HepG2 (cell line): ENCODE measurements around the gene TM9SF2. TPM values are rescaled to one million over a fixed set of nuclear protein-coding genes. Genes with fewer than 3 reads are reported as not detected.

ENCODE experiments used
- CHD4 ChIP-seq: fragments of 200-600 bp; sonication (generic); IDR thresholded peaks from 2 replicates; pipeline ENCODE4 v1.7.0; 2017; ENCODE audit warnings: mild to moderate bottlenecking, low read length, borderline replicate concordance
- GFI1 ChIP-seq: sonication (generic); formaldehyde crosslinking; IDR thresholded peaks from 2 replicates; pipeline ENCODE4 v1.5.0; 2020; ENCODE audit warnings: missing genetic modification reagents, mild to moderate bottlenecking, borderline replicate concordance
- HMGXB3 ChIP-seq: sonication (generic); formaldehyde crosslinking; IDR thresholded peaks from 2 replicates; pipeline ENCODE4 v1.4.0; 2020; ENCODE audit warnings: missing genetic modification reagents, borderline replicate concordance
- KDM2A ChIP-seq: sonication (generic); formaldehyde crosslinking; IDR thresholded peaks from 2 replicates; pipeline ENCODE4 v1.4.0; 2020; ENCODE audit warnings: low read depth, missing genetic modification reagents, borderline replicate concordance
- SP5 ChIP-seq: IDR thresholded peaks from 2 replicates; pipeline ENCODE4 v1.6.1; 2016; ENCODE audit warnings: low read depth, borderline replicate concordance
- TRAFD1 ChIP-seq: sonication (generic); formaldehyde crosslinking; IDR thresholded peaks from 2 replicates; pipeline ENCODE4 v1.5.1; 2020; ENCODE audit warnings: missing genetic modification reagents, mild to moderate bottlenecking, borderline replicate concordance
- ZBED4 ChIP-seq: sonication (generic); formaldehyde crosslinking; IDR thresholded peaks from 2 replicates; pipeline ENCODE4 v1.4.0; 2020; ENCODE audit warnings: missing genetic modification reagents, borderline replicate concordance
- ZGPAT ChIP-seq: IDR thresholded peaks from 2 replicates; pipeline ENCODE4 v1.6.1; 2016; ENCODE audit warnings: mild to moderate bottlenecking
- ZNF329 ChIP-seq: sonication (generic); formaldehyde crosslinking; IDR thresholded peaks from 2 replicates; pipeline ENCODE4 v1.9.0; 2021; ENCODE audit warnings: low read depth, mild to moderate bottlenecking, missing genetic modification reagents
- ZNF670 ChIP-seq: sonication (generic); formaldehyde crosslinking; IDR thresholded peaks from 2 replicates; pipeline ENCODE4 v1.8.0; 2022; ENCODE audit warnings: mild to moderate bottlenecking, missing genetic modification reagents, borderline replicate concordance
- ZNF704 ChIP-seq: sonication (generic); formaldehyde crosslinking; IDR thresholded peaks from 2 replicates; pipeline ENCODE4 v1.8.1; 2023; ENCODE audit warnings: mild to moderate bottlenecking, inconsistent platforms, moderate library complexity, missing genetic modification reagents, borderline replicate concordance
- ZNF749 ChIP-seq: sonication (generic); formaldehyde crosslinking; IDR thresholded peaks from 2 replicates; pipeline ENCODE4 v1.8.0; 2022; ENCODE audit warnings: mild to moderate bottlenecking, missing genetic modification reagents, moderate library complexity, borderline replicate concordance
- ZNF772 ChIP-seq: sonication (generic); formaldehyde crosslinking; IDR thresholded peaks from 2 replicates; pipeline ENCODE4 v1.5.0; 2020; ENCODE audit warnings: mild to moderate bottlenecking, missing genetic modification reagents
- ZNF841 ChIP-seq: sonication (generic); formaldehyde crosslinking; IDR thresholded peaks from 2 replicates; pipeline ENCODE4 v1.8.1; 2023; ENCODE audit warnings: missing genetic modification reagents, borderline replicate concordance
- polyA plus RNA-seq, 8 experiments: library from polyadenylated mRNA; depleted of rRNA in 3 of 8; stranded (reverse) in 7 of 8; unstranded in 1 of 8; fragments of >200 nt; fragmentation: Illumina TruSeq in 4 of 8; extraction: Trizol in 4 of 8; gene quantifications; 2 replicates each; pipeline versions ENCODE4 v1.2.1 to v1.2.3, GENCODE V29; 2011 to 2016; ENCODE audit warnings: low read depth in 4 of 8, missing spikeins in 1 of 8, mixed read lengths in 1 of 8; ENCODE audit not compliant: insufficient read depth in 1 of 8
- total RNA-seq, 5 experiments: library from RNA; depleted of rRNA; stranded (reverse); fragments of >200 nt; fragmentation: Illumina TruSeq; extraction: Trizol; gene quantifications; 2 replicates each; pipeline ENCODE4 v1.2.3, GENCODE V29; 2016; ENCODE audit warnings: low read depth in 1 of 5

TM9SF2 gene
- total and polyA plus RNA-seq, 2 of the 13 experiments (the other 11 are each of a cell fraction or from before 2014, with no cell fraction given), result 94.1 to 123 TPM

- TF ChIP-seq GFI1 (CRISPR knock-in tag) (peak; percentile 94), ZBED4 (0 out of 2 replicates have a peak, but pooled peaks have one; percentile 30), ZNF670 (CRISPR knock-in tag) (no peak), ZNF704 (CRISPR knock-in tag) (no peak), TRAFD1 (no peak), CHD4 (no peak), ZNF329 (CRISPR knock-in tag) (no peak), ZNF772 (no peak), SP5 (CRISPR knock-in tag) (no peak), ZNF749 (no peak), KDM2A (CRISPR knock-in tag) (no peak), ZGPAT (CRISPR knock-in tag) (peak; percentile 17; the same call in 1 of the 2 replicates), ZNF841 (CRISPR knock-in tag) (no peak), HMGXB3 (CRISPR knock-in tag) (peak; percentile 93)
Measured at GRCh38 chr13:99496184-99497142, 4.8 kb upstream of the TM9SF2 start (continued).
